NCI-H226 (cell line): ENCODE data around the gene CPN1.
A peak's percentile ranks its signal among the peaks of the same experiment; 100 is the strongest.
"Not testable (repeated sequence)": the region's sequence is repeated elsewhere in the genome, so short reads cannot be mapped to it uniquely, and the experiment has no call there.

Experiments
- DNase-seq: peaks from one replicate; pipeline ENCODE4 v3.0.0-alpha.2; 2015

CPN1 gene

DNA sequence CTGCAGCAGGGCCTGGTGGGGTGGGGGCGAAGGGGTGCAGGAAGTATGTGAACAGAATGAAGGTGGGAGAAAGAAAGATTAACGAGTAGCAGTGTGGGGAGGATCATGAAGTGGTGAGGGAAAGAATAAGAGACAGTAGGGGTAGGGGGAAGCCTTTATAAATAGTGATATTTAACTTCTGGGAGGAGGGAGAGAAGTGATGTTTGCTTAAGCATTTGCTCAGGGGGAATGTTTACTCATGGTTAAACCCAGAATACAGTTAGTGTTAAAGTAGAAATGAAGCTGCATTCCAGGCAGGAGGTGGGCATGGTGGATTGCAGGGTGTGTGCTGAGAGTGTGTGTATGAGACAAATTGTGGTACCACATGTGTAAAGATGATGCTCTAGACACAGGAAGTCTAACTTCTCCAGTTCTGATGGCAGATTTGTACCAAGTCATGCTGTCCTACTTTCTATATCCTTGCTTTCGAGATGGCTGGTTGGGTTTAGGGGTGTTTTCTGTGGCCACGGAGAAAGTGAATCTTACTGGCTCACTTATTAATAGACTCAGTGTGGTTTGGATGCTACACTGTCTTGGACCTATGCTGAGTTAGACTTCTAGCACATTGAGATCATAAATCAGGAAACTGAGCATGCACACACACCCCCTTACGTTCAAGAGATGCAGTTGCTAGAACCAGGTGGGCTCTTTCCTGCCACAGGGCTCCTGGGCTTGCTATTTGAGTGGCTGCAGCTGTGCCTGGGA lies 61.4 kb downstream of the CPN1 start:
- DNase-seq, result no peak

DNA sequence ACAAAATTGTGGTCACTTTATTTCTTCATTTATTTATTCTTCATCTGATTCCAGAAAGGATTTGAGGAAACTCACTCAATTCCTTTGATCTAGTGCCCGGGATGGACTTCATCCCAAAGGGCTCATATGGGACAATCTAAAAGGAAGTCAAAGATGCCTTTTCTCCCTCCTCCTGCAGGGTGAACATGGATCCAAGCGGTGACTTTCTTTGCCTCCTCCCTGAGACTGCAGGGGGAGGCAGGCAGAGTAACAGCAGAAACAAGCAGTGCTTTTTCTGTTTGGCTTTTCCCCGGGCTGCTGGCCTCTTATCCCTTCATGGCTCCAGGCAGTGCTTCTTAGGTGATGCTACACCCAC lies 61.9 kb downstream of the CPN1 start:
- DNase-seq, result no peak

DNA sequence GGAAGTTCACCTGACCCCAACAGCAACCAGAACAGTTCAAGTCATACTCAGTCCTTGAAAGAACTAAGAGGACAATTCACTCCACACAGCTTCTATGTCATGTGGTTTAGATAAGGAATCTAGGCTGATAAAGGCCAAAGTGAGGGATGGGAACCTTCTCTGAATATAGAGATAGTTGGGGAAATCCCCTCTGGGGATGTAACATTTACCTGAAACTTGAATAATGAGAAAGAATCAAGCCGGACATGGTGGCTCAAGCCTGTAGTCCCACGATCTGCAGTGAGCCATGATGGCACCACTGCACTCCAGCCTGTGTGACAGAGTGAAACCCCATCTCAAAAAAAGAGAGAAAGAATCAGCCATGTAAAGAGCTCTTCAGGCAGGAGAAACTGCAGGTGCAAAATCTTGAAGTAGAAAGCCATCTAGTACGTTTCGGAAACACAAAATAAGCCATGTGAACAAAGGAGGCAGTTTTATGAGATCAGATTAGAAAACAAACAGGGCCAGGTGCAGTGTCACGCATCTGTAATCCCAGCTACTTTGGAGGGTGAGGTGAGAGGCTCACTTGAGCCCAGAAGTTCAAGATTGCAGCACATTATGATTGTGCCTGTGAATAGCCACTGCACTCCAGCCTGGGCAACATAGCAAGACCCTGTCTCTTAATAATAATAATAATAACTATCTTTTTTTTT lies 67.5 kb downstream of the CPN1 start:
- DNase-seq, result no peak

DNA sequence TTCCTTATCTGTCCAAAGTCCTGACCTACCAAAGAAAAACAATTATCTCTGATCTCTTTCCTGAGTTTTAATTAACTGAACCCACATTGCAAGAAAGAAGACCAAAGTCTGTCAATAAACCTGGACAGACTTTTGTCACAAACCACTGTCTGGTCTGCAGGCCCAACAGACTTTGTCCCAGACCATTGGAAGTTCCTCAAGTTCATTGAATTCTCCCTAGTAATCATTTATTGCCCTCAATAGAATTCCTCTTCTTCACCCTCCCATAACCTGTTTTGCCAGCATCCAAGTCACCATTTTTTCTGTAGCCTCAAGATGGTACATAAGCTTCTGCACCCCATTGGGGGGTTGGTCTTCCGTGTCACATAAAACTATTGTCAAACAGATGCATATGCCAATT lies 68.0 kb downstream of the CPN1 start:
- DNase-seq, result no peak

DNA sequence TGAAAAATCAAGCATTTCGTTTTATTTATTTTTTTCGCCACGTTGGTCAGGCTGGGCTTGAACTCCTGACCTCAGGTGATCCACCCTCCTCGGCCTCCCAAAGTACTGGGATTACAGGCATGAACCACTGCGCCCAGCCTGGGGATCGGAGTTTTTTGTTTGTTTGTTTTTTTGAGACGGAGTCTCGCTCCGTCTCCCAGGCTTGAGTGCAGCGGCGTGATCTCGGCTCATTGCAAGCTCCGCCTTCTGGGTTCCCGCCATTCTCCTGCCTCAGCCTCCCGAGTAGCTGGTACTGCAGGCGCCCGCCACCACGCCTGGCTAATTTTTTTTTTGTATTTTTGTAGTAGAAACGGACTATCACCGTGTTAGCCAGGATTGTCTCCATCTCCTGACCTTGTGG lies 69.8 kb downstream of the CPN1 start:
- DNase-seq, result not testable (repeated sequence)

DNA sequence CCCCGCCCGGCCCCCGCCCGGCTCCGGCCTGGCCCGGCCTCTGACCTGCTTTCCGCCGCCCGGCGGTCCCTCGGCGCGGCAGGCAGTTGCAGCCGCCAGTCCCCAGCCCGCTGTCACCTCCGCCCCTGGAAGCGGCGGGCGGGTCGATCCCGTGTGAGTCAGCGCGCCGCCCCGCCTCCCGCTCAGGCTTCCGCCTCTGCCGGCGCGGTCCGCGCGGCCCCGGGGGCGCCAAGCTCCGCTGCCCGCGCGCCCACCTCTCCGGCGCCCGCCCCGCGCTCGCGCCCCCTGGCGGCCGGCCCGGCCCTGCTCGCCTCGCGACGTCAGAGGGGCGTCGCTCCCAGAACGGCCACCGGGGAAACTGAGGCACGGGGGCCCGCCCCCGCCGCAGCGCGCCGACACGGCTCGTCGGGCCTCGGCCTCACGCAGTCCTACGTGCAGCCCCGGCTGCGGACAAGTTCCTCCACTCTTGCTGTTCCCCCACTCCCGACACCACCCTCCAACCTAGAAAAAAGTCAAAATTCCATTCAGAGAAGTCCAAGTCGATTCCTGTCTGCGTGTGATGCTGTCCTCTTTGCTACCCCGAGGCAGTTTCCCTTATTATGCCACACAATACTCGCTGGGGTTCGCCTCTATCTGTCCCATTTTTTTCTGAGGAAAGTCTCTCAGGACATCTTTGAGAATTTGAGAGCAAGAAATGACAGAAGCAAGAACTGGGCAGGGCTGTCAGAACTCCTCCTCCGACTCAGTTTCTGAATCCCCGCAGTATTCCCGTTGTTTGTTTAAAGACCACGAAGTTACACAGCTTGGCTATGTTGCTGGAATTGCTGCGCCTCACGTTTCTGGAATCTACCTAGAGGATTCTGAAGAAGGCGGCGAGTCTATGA lies 71.6 kb downstream of the CPN1 start, which contains the start of gene DNMBP:
Gene DNMBP, minus strand, starts transcription at position 155 of the 884 bp plus-strand sequence. CDS start 37,823 bp downstream, outside the sequence.
- DNase-seq, result peak; percentile 78

DNA sequence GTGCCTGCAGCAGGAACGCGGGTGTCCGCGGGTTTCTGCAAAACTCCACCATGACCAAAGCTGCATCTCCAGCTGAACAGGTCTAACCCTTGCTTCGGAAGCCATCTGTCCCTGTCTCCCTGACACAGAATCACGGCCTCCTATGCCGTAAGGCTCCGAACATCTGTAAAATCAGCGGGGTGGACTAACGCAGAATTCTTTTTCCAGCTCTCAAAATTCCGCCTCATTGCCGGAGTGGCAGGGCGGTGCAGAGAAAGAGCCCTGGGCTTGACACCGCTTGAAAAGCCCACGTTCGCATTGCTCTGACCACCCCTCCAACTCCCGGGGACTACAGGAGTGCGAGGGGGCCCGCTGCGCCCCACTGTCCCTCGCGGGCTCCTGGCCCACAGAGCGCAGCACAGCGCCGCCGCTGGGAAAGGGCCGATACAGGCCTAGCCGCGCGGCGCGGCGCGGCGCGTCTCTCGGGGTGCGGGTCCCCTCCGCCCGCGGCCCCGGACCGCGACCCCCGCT lies 72.3 kb downstream of the CPN1 start:
- no peak for DNase-seq

DNA sequence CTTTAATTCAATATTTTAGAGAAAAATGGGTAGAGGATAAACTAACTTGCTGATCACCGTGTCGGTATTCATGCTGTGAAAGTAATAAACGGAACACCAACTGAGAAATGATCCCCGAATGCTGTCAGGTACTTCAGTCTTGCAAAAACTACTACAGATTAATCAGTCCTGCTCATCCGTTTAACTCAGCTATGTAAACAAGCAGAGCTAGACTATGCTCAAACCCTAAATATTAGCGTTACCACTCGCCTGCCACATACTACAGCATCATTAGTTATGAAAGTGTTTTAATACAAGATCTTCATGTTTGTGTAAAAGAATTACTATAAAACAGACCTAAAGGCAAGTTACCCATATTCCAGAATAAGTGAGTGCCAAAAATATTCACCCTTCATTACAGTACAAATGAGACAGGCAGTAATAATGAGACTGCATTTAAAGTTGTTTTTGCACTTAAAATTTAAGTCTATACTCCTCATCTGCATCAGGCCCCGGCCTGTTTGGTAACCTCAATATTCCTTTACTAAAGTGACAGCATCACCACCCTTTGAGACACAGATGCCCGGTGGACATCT lies 72.9 kb downstream of the CPN1 start:
- DNase-seq, result no peak

DNA sequence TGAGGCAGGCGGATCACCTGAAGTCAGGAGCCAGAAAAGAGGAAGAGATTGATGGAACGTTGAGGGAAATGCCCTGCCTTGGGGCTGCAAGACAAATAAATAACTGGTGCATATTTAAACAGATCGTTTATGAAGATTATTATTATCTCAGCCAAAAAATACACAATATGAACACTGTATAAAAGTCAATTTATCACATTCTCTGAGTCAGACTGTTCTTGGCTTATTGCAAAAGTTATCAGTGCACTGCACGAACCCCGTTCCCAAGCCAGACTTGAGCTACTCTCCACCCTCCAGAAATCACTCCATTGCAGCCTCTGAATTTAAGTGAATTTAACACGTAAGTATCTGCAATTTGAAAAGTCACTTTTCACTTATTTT lies 73.5 kb downstream of the CPN1 start:
- DNase-seq, result peak; percentile 32

DNA sequence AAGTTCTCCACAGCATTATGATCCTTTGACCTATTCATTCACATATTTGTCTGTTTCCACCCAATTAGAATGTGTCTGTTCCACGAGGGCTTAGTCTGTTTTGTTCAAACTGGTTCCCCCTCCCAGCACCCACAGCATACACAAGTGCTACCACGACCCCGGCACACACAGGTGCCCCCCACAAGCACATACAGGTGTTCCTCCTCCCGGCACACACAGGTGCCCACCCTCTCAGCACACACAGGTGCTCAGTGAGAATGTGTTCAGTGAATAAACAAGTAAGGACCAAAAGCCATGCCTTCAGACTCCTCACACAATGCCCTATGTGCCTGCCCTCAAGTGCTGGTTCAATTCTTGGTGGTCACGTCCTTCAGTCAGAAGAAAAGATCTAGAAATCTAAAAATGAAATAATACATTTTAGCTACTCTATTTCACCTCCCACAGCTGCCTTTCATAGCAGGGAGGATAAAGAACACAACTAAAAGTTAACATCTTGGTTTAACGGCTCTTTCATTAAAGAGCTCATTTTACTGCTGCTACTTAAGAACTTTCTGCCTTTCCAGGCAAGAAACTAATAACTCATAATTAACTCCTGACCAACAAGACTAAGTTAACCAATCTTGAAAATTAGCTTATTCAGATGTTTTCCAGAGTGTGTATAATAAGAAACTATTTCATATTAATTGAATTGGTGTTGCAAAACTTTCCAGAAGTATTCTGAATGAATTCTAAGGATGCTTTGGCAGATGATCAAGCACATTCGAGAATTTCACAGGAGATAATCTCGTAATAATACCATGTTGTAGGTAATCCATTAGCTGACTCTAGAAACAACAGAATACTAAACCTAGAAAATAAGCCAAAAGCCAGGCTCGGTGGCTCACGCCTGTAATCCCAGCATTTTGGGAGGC lies 74.2 kb downstream of the CPN1 start:
- DNase-seq, result no peak

DNA sequence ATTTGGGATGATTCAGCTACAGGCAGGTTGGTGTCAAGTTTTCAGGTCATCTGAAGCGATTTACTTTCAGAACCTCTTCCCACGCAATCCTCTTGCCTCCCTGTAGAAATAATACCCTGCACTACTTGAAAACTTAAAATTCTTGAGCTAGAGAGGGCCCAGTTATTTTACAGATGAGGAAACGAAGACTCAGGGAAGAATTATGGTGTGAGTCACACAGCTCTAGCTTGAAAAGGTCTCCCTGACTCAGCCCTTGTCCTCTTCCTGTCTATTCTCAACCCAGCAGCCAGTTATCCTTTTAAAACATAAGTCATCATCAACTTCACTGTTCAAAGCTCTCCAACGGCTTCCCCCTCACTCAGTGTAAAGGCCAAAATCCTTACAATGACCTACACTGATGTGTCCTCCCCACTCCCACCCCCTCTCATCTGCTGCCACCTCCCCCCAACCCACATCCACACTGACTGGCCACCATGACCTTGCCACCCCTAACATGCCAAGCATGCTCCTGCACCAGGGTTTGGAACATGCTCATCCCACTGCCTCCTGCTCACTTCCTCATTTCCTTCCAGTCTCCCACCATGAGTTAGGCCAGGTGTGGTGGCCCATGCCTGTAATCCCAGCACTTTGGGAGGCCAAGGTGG lies 75.3 kb downstream of the CPN1 start:
- DNase-seq, result peak; percentile 98

DNA sequence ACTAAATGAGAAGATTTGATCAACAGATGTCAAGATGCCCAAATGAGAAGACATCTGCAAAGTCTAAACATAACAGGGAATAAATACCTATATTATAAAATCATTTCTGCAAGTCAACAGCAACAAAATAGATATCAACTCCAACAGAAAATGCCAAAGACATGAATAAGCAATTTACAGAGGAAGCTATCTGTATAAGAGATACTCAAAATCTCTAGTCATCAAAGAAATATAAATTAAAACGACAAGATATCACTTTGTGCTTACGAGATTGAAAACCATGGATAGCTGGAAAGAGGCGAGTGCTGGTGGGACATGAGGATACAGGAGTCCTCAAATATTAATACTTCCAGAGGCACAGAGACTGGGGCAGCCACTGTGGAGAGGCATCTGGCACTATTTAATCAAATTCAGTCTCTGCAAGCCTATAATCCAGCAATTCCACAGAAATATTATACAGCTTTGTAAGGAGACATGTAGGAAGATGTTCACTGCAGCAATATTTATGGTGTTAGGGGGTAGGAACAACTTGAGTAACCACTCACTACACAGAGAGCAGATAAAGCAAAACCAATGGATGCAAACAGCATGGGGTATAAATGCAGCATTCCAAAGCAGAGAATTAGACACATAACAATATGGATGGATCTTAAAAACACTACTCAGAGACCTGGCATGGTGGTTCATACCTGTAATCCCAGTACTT lies 76.7 kb downstream of the CPN1 start:
- no peak for DNase-seq

DNA sequence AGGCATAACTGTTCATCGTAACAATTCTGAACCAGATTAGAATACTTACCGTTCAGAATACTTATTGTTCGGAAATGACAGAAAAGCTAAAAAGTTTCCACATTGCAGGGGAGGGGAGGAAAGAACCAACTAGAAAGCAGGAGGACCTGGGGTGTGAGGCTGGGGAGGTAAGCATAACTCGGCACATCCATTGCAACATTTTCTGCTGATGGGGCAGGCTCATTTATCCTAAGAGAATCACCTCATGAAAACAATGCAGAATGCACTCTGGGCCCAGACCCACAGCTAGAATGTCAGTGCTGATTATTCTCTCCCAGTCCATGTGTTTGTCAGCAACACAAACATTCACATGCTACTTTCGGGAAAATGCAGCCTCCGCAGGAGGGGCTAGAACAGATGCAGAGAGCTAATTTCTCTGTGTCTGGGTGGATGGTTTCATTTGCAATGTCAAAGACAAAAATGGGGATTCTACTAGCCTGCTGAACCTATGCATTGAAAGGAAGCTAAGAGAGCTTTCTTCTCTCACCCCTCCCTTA lies 81.5 kb downstream of the CPN1 start:
- no peak for DNase-seq

DNA sequence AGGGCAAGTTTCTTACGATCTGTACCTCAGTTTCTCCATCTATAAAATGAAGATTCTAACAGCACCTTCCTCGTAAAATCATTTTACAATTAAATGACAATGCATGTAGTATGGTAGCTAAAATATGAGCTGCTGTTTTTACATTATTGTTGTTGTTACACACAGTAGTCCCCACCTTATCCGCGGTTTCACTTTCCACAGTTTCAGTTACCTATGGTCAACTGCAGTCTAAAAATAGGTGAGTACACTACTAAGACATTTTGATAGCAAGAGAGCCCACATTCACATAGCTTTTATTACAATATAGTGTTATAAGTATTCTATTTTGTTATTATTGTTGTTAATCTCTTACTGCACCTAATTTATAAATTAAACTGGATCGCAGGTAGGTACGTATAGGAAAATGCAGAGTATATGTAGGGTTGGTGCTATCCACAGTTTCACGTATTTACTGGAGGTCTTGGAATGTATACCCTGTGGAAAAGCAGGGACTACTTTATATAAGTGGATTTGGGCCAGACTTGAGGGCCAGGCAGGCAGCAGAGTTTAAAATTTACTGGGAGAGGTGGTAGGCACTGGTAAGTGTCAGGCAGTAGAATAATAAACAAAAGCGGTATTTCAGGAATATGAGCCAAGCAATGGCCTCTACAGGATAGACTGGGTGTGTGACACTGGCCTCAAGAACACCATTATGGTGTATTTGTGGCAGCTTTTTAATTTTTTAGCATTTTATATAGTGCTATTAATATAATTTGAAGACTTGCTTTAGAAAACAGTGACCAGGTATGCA lies 82.2 kb downstream of the CPN1 start:
- no peak for DNase-seq

DNA sequence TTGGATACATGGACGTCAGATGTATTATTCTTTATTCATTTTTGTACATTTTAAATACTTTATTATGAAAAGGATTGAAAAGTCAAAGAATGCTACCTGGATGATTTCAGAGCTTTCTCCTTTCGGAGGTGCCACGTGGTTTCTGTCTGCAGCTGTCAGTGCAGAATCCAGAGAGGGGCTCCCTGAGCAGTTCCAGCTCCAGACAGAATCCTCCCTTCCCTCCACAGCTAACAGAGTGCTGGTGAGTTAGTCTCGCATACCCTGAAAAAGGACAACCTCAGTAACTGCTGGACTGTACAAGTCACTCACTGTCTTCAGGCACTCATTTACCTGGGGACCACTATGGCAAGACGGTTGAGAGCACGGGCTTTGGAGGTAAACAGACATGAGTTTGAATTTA lies 82.8 kb downstream of the CPN1 start:
- DNase-seq, result no peak

DNA sequence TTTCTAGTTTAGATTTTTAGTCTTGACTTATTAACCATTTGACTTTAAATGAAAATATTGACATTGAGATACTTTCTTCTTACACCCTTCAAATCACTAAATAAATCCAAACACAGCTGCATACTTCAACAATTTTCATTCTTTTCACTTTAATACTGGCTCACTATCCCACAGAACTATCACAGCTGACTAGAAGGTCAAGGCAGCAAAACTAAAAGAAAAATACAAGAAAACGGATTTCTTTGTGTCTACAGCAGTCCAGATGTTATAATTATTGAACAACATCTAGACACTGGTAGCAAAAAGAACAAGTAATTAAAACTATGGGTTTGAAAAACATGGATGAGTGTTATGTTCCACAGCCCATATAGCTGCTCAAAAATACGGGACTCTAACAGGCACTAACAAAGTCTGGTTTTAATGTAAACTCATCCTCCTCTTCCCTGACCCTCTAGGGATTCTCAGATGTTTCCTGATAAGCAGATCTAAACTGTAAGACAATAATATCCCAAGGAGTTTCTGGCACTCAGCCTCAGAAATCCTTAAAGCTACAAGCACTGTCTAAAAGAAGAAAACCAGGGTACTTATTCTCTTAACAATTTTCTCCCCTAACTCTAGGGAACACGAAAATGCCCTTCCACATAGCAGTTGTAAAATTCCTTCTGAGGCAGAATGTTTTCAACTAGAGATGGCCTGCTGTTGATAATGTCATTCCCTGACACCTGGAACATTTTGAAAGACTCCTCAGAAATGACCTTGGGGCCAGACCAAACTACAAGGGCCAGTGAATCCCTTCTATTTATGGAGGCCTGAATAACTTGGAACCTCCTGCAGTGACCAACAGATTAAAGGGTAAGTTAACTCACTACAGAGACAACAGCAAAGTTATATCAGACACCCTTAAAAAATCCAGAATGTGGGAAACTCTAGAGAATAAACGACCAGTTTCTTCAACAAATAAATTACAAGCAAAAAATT lies 84.7 kb downstream of the CPN1 start:
- no peak for DNase-seq

DNA sequence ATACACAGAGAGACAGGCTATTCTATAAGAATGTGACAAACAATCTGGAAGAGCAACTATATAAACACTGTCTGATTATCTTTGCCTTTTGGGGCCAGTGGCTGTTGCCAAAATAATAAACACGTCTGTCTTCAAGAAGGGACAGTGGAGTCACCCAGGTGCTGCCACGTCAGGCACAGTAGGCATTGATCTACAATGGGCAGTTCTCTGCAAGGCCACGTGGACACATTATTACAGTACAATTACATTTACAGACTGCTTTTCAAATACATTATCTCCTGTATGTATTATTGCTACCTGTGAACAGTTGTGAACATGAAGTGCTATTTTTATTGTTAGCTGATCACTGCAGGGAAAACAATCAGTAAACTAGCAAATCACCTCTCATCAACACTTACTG lies 86.0 kb downstream of the CPN1 start:
- no peak for DNase-seq

DNA sequence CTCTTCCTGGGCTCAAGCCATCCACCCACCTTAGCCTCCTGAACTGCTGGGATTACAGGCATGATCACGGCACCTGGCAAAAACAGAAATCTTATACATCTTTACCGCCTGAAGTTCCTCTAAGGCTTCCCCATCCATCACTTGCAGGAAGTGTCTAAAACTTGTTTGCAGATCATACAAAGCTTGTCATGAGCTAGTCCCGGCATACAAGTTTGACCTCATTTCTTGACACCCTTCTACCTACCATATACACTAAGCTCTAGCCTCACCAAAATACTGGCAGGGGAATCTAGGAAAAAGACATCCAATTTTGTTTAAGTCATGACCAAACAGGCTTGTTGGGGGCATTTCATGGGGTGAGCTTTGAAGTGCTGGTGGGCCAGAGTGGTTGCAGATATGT lies 86.4 kb downstream of the CPN1 start:
- no peak for DNase-seq
